Measurements from ENCODE around the gene TWNK. TPM values are rescaled to one million over a fixed set of nuclear protein-coding genes. Genes with fewer than 3 reads are reported as not detected.
A peak's percentile ranks its signal among the peaks of the same experiment; 100 is the strongest.

The TWNK gene
- total RNA-seq, 3 donors from 2014 or later: 3.4 to 7.5 (median 5.3) TPM

DNA sequence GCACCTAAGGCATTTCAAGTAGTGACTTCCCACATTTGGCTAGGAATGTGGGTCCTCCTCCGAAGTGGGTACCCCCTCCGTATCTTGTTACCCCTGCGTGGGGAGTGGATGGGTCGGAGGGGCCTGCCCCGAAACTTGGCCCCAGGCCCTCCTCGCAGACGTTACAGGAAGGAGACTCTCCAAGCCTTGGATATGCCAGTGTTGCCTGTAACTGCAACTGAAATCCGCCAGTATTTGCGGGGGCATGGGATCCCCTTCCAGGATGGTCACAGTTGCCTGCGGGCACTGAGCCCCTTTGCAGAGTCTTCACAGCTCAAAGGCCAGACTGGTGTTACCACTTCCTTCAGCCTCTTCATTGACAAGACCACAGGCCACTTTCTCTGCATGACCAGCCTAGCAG, 823 bp downstream of the TWNK start:
- intact Hi-C loops (cut with DNase I; ENCODE audit: low total_unique reads): no loop called here
- H3K27me3 ChIP-seq: no peaks in the 10 kb centered on the region
- DNase-seq (ENCODE audit: low spot score in 2 of 2): no peak
- TF ChIP-seq POLR2AphosphoS5 (IDR thresholded peaks at IDR 0.05) (no peak), POLR2A (IDR thresholded peaks at IDR 0.05) (no peak)
- TF ChIP-seq, protein P1, sequence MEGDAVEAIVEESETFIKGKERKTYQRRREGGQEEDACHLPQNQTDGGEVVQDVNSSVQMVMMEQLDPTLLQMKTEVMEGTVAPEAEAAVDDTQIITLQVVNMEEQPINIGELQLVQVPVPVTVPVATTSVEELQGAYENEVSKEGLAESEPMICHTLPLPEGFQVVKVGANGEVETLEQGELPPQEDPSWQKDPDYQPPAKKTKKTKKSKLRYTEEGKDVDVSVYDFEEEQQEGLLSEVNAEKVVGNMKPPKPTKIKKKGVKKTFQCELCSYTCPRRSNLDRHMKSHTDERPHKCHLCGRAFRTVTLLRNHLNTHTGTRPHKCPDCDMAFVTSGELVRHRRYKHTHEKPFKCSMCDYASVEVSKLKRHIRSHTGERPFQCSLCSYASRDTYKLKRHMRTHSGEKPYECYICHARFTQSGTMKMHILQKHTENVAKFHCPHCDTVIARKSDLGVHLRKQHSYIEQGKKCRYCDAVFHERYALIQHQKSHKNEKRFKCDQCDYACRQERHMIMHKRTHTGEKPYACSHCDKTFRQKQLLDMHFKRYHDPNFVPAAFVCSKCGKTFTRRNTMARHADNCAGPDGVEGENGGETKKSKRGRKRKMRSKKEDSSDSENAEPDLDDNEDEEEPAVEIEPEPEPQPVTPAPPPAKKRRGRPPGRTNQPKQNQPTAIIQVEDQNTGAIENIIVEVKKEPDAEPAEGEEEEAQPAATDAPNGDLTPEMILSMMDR (IDR thresholded peaks at IDR 0.05): no peak
- H3K9me3 ChIP-seq: no peaks in the 10 kb centered on the region
- H3K4me1 ChIP-seq: peaks cover 12 to 16% of the 10 kb centered on the region in 2 donors
- no peaks in the 10 kb centered on the region for H3K36me3 ChIP-seq
- no peak overlapping the region for H3K27ac ChIP-seq
- H3K4me3 ChIP-seq: peak overlapping the region; percentile 65 to 100 (median 66)

DNA sequence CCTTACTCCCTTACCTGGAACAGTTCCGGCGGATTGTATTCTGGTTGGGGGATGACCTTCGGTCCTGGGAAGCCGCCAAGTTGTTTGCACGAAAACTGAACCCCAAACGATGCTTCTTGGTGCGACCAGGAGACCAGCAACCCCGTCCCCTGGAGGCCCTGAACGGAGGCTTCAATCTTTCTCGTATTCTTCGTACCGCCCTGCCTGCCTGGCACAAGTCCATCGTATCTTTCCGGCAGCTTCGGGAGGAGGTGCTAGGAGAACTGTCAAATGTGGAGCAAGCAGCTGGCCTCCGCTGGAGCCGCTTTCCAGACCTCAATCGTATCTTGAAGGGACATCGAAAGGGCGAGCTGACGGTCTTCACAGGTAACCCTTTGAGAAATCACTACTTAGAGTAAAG, 1.7 kb downstream of the TWNK start:
- no peaks in the 10 kb centered on the region for H3K36me3 ChIP-seq
- intact Hi-C loops (cut with DNase I; ENCODE audit: low total_unique reads): no loop called here

DNA sequence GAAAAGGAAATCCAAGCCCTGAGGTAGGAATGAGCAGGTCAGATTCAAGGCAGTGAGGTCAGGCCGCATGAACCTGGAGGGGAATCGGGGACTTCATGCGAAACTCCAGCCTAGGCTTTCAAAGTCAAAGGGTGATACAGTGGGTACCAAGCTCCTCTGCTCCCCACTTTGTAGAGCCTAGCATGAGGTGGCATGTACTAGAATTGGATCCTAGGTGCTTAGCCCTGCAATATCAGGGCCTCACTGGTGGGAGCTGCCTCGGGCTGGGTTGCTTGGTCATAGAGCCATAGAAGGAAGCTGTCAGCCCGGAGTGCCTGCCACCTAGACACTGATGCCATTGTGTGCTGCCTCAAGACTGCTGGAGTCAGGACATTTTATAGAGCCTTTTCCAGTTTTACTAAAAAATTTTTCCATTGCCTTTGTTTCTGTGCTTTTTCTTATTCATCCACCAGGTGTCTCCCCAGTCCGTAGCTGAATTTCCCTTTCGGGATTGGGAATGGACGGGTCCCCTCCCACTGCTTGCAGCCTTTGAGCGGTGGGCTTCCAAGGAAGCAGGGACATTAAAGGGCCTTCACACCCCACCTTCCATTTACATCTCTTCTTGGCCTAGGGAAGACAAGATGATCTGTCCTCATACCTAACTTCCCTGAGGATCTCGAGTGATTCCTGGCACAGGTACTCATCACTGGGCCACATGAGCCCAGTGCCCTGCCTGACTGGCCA, 6.8 kb downstream of the TWNK start:
- intact Hi-C loops (cut with DNase I; ENCODE audit: low total_unique reads): no loop called here
- Histone ChIP-seq H3K27me3 (no peaks in the 10 kb centered on the region), H3K4me1 (no peaks in the 10 kb centered on the region), H3K9me3 (no peaks in the 10 kb centered on the region), H3K36me3 (no peaks in the 10 kb centered on the region), H3K27ac (peak overlapping the region; percentile 23 to 25), H3K4me3 (no peak overlapping the region)
- TF ChIP-seq, protein P1 (IDR thresholded peaks at IDR 0.05): peak; percentile 27 to 75 (median 63)
- TF ChIP-seq POLR2AphosphoS5 (IDR thresholded peaks at IDR 0.05): no peak
- DNase-seq (ENCODE audit: low spot score in 2 of 2): no peak

More for the DNA sequence above, 1.7 kb downstream of the TWNK start:
- Histone ChIP-seq H3K27me3 (no peaks in the 10 kb centered on the region), H3K27ac (no peak overlapping the region), H3K9me3 (no peaks in the 10 kb centered on the region), H3K4me1 (peaks cover 12 to 16% of the 10 kb centered on the region in 2 donors), H3K4me3 (no peak overlapping the region)
- DNase-seq (ENCODE audit: low spot score in 2 of 2): no peak
- TF ChIP-seq POLR2AphosphoS5 (IDR thresholded peaks at IDR 0.05): no peak
- TF ChIP-seq POLR2A (IDR thresholded peaks at IDR 0.05): no peak
- TF ChIP-seq, protein P1 (IDR thresholded peaks at IDR 0.05): no peak

DNA sequence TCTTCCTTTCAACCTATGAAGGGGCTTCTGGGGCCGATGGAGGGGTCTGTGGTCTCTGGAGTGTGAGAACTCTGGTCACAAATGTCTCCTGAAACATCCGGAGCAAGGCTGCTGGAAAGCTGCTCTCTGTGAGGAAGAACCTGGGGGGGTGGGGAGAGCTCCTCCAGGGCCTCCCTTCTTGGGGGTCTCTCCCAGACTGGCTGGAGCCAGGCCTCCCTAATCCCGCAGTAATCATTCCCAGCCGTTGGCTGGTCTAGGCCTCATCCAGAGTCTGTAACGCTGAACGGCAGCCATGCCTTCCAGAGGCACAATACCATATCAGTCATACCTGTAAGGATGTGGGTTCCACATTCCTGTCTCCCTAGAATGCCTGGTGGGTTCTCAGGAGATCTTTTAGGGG, 7.8 kb downstream of the TWNK start:
- no peaks in the 10 kb centered on the region for H3K36me3 ChIP-seq
- DNase-seq (ENCODE audit: low spot score in 2 of 2): no peak
- no peaks in the 10 kb centered on the region for H3K27me3 ChIP-seq
- intact Hi-C loops (cut with DNase I; ENCODE audit: low total_unique reads): no loop called here
- H3K9me3 ChIP-seq: no peaks in the 10 kb centered on the region
- TF ChIP-seq POLR2A (IDR thresholded peaks at IDR 0.05) (no peak), POLR2AphosphoS5 (IDR thresholded peaks at IDR 0.05) (no peak)
- TF ChIP-seq, protein P1 (IDR thresholded peaks at IDR 0.05): no peak
- H3K4me1 ChIP-seq: no peaks in the 10 kb centered on the region
- H3K27ac ChIP-seq: no peak overlapping the region
- no peak overlapping the region for H3K4me3 ChIP-seq

DNA sequence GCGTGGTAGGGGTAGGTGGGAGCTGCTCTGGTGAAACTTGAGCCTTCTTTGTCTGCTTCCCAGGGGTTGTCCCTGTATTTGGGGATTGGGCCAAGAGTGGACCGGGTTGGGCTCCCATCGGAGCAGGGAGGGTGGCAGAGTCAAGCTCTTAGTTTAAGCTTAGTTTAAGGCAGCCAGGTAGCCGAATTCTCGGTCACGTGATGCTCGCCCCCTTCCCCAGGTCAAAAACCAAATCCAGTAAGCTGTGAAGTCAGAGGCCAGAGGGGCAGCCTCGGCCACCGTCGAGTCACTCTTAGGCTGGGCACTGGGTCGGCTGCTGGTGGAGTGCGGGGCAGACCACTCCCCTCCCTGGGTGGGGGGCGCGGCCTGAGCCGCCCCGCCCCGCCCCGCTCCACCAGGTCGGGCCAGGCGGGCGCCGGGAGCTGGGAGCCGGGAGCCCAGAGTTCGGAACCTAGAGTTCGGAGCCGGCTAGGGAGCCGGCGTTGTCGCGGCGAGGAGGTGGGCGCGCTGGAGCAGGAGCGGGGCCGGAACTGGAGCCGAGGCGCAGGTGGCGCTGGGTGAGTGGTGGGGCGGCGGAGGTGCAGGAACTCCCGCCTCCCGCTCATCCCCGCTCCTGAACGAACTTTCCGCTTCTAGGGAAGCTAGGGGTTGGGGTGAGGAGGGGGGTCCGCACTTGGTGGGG, 9.5 kb downstream of the TWNK start:
- peaks cover 8 to 10% of the 10 kb centered on the region in 2 donors for H3K4me1 ChIP-seq
- intact Hi-C loops (cut with DNase I; ENCODE audit: low total_unique reads): no loop called here
- H3K27ac ChIP-seq: peak overlapping the region; percentile 97 to 100
- no peak for DNase-seq (ENCODE audit: low spot score in 2 of 2)
- peak overlapping the region; percentile 59 to 92 (median 80) for H3K4me3 ChIP-seq
- H3K36me3 ChIP-seq: no peaks in the 10 kb centered on the region
- TF ChIP-seq, protein P1 (IDR thresholded peaks at IDR 0.05): no peak
- TF ChIP-seq POLR2AphosphoS5 (IDR thresholded peaks at IDR 0.05) (no peak), POLR2A (IDR thresholded peaks at IDR 0.05) (no peak)
- no peaks in the 10 kb centered on the region for H3K27me3 ChIP-seq
- H3K9me3 ChIP-seq: no peaks in the 10 kb centered on the region
